GM19035 (cell line): ENCODE data around the gene NCK2.
A peak's percentile ranks its signal among the peaks of the same experiment; 100 is the strongest.

Experiments used
- ATAC-seq: cut with Tn5 transposase; IDR thresholded peaks from one replicate; pipeline ENCODE4 v1.9.1; 2021; ENCODE audit not compliant: unreplicated experiment

NCK2 gene

DNA sequence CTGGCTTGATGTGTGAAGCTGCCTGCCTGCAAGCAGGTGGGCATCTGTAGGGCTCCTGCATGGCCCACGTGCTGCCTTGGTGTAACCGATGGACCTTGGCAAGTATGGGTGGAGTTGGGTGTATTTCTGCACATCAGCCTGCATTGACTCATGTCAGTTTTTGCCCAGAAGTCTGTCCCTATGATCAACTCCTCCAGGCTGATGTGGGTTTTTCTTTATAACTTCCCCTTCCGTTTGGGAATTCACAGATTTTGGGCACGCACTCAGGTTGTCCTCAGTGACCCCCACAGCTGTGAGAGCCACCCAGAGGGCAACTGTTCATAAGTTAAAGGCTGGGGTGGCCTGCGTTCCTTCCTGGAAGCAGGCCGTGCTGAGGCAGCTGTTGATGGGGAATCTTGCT lies 123.3 kb downstream of the NCK2 start:
- no peak for ATAC-seq

DNA sequence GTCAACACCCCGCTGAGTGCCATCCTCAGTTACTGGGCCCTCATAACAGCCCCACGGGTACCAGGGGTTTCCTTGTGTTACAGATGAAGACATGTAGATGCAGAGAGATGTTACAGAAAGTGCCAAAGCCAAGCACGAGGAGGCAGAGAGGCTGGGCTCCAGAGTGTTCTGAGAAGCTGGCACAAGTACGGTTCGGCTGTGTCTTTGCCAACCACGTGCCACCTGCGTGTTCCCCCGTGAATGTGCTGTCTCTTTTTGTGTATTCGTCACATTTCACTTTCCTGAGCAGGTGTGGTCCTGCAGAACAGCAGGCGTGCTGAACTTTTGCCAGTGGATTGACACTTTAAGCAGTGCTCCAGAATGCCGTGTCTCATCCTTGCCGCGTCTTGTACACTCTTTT lies 124.6 kb downstream of the NCK2 start:
- ATAC-seq: no peak

DNA sequence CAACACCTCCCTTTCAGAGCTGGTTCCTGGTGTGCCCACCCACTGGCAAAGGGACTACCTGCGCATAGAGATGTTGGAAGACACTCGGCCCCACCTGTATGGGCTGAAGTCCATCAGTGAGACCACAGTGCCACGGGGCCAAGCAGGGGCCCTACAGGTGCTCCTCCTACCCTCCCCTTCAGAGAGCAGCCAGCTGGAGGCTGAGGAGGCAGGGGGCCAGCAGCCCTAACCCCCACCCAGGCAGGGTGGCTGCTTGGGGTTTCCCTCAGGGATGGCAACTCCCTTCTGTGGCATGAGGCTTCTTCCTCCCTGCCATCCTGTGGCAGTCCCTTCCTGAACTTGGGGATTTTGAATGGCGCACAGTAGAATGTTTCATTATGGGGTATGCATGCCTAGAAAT lies 125.3 kb downstream of the NCK2 start:
- ATAC-seq: no peak

DNA sequence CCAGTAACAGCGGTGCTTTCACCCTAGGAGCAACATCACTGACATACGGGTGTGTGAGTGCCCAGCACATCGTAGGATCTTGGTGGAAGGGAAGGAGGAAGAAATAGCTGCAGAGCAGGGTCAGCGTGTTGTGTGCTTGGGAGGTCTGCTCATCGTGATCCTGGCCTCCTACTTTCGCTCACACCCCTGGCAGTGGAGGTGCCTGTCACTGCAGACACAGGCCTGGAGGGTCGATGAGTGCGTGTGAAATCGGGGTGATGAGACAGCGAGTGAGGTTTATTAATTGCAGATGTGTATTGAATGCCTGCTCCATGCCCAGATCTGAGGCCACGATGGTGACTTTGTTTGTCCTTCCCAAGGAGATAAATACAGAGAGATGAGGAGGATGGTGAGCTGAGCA lies 126.1 kb downstream of the NCK2 start:
- no peak for ATAC-seq

DNA sequence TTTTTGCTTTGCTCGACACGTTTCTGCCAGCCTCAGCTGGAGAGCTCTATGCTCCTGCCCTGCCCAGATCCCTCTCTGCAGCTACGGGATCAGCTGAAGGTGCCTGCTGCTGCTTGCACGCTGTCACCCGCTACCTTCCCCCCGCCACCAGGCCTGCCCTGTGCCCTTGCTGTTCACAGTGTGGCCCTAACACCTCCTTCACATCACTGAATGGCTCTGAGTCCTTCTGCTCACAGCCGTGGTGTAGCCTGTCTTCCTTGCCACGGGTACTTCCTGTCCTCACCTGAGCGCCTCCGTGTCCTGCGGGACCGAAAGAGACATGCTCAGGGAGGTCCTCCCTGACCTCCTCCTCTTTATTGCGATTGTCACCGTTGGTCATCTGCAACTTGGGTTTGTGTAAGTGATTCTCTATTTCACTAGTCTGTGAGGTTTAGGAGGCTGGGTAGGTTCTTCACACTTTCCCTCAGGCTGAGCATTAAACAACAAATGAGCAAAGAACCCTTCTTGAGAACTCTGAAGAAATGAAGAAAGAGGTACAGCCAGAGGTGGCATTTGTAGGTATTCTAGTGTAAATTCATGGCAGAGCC lies 127.5 kb downstream of the NCK2 start:
- ATAC-seq: no peak

DNA sequence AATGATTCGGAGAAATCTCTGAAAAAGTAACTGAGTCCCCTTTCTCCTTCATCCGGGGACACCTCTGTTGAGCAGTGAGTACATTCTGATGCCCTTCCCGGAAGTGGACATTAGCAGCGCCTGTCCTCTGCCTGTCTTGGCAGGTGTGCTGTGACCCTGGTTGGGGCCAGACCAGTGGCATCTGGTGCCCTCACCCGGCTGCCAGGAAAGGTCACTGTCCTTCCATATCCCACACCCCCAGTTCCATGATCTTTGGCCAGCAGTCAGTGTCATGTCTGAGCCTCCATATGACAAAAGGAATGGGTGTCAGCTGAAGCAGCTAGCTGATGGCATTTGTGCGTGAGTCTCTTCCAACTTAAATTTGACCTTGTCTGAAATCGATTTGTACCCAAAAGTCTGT lies 128.1 kb downstream of the NCK2 start:
- ATAC-seq: no peak

DNA sequence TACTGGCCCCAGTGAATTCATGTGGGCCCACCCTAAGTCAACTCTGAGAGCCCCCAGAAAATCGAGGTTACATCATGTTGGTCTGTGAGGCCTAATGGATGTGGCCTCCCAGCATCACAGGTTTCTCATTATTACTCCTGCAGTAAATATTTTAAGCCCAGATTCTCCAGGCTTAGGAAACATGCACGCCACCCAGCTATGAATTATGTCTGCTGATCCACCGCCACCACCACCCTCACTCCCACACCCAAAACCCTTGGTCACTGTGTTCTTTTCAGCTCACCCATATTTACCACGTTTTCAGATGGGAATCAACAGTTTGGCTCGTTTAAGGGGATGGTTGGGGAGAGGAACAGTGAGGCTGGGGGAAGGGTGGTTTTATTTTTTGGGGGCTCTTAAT lies 128.6 kb downstream of the NCK2 start:
- ATAC-seq: peak; percentile 12

DNA sequence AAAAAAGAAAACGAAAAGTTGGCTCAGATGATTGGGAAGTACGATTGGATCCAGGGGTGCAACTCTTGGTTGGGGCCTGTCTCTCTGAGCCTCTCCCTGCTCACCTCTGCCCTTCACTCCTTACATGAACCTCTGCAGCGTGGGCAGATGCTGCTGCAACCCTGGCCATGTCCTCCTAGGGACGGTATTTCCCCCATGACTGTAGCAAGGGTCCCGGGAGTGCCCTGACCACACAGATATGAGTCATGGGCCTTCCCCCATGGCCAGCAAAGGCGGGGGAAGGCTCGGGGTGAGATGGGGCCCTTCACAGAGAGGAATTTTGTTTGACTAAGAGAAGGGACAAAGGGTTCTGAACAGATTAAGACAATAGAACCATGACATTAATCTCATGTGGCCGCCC lies 129.0 kb downstream of the NCK2 start:
- ATAC-seq: peak; percentile 93

DNA sequence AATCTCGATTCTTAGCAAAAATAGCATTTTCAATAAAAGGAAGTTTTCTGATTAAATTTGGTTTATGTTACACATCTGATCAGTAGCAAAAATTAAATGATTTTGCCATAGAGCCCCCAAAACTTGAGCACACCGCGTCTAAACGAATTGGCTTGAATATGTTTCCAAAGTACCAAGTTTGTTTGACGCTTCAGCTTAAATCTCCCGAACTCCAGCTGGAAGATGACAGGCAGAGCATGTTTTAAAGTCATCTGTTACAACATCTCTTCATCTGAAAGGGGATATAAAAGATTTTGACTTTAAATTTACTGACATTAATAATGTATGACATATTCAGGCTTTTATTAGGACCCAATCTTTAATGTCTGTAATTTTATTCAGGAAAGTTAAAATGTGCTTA lies 129.8 kb downstream of the NCK2 start:
- ATAC-seq: no peak

DNA sequence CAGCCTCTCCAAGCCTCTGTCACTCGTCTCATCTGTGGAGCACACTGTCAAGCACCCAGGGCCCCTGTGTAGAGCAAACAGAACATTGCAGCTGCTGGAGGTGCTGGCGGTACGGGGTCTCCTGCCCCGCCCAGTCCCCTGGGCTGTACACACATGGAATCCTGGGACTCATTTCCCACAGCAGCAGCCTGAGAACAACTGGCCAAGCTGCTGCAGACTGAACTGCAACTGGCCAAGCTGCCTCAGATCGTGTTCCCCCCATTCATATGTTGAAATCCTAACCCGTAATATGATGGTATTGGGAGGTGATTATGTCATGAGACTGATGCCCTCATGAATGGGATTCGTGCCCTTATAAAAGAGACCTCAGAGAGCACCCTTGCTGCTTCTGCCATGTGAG lies 130.5 kb downstream of the NCK2 start:
- ATAC-seq: no peak

DNA sequence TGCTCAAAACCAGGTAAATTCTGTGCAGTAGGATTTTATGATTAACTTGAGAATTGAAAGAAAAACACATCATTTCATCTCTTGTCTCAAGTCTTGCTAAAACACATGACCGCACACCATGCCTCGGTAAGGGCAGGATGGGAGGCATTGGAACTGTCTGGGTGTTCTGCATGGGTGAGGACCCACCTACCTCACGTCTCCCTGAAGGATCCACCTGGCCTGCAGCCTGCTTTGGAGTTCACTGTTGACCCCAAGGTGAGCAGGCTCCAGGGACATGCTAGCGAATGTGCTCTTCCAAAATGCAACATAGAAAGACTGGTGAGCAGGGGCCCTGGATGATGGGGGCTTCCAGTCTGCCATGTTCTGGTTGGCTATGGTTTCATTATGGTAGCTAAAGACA lies 131.5 kb downstream of the NCK2 start:
- no peak for ATAC-seq

DNA sequence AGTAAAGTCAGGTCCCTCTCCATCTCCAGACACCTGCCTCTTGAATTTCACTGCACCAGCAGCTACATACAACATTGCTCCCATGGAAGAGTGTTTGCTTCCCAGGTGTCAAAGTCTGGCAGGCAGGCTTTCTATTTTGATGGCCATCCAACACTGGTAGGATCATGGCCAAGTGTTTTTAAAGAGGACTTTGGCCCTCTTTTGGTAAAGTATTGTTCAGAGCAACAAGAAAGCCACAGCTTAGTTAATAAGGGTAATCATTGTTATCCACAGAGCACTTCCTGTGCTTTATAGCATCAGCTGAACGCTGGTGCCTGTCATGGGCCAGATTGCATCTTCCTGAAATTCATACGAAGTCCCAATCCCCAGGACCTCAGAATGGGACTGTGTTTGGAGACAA lies 133.2 kb downstream of the NCK2 start:
- no peak for ATAC-seq

DNA sequence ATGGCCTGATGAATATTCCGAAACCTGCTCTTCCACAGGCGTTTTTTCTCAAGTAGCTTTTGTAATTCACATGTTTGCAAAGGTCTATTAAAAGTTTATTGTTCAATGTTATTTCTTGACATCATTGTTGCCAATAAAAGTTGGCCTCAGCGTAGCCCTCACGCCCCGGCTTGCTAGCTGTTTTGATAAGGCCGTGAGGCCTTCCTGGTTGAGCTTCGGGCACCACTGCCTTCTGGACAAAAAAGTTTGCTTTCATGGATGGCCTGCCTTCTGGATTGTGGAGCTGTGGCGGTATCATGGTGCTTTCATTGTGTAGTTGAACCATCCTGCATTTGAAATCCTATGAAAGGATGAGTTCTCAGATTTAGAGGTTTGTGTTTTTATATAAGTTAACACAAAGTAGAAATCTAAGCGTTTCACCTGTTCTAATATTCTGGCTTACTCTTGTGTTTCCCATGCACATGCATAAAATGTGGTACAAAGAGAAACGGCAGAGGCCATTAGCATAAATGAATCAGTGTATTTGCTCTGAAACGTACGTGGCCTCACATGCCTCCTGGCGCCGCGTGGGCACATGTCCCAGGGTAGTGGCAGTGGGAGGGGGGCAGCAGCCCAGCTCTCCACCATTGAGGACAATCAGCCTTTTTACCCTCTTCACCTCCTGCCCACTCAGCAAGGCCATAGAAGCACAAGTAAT lies 134.5 kb downstream of the NCK2 start:
- no peak for ATAC-seq

DNA sequence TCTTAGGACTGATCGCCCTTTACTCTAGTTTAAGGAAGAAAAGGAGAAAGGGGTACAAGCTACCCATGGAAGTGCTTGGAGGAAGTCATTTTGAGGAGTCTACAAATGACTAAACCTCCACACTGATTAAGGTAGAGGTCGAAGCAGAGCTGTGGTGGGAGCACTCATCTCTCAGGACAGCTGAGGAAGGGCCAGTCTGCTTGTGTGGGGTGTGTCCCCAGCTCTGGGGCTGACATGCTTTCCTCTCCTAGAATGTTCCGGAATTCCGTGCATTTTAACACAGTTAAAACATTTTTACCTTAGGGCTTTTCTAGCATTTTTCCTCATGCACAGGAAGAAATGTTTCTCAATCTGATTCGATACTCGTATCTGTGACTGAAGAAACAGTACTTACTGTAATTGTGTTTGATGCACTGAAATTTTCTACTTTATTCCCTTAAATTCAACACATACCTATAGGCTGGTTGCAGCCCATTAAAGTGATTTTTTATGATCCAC lies 135.1 kb downstream of the NCK2 start:
- no peak for ATAC-seq

DNA sequence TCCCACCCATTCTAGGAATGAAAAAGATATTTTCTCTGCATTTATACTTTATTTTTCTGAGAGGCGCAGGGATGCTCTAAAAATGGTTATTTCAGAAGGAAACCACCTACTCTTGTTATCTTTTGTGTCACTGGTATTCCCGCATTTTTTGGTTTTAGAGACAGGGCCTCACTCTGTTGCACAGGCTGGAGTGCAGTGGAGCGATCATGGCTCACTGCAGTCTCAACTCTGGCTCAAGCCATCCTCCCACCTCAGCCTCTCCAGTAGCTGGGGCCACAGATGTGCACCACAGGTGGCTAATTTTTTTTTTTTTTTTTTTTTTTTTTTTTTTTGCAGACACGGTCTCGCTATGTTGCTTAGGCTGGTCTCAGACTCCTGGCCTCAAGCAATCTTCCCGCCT lies 135.9 kb downstream of the NCK2 start:
- no peak for ATAC-seq

DNA sequence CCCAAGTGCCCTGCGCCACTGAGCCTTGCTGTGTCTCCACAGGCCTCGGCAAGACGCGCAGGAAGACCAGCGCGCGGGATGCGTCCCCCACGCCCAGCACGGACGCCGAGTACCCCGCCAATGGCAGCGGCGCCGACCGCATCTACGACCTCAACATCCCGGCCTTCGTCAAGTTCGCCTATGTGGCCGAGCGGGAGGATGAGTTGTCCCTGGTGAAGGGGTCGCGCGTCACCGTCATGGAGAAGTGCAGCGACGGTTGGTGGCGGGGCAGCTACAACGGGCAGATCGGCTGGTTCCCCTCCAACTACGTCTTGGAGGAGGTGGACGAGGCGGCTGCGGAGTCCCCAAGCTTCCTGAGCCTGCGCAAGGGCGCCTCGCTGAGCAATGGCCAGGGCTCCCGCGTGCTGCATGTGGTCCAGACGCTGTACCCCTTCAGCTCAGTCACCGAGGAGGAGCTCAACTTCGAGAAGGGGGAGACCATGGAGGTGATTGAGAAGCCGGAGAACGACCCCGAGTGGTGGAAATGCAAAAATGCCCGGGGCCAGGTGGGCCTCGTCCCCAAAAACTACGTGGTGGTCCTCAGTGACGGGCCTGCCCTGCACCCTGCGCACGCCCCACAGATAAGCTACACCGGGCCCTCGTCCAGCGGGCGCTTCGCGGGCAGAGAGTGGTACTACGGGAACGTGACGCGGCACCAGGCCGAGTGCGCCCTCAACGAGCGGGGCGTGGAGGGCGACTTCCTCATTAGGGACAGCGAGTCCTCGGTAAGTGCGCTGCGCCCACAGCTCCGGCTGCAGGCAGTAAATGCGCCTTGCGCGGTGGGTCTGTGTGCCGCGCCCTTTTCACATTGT lies 136.8 kb downstream of the NCK2 start:
- no peak for ATAC-seq

DNA sequence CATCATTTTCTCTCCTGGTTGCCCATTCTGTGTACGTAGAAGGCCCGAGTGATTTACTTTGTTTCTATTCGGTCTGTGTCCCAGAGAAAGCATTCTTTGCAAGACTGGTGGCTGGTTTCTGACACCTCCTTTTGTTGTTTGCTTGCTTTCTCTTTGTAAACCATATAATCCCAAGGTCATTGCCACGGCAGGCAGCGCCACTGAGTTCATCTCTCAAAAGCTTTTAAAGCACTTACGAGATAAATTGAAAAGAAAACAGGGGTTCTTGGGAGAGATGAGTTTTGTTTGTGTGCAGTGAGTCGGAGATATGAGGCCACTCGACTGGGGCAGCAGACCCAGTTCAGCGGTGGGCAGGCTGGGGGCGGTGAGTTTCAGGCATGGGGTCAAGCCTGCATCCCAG lies 137.6 kb downstream of the NCK2 start:
- no peak for ATAC-seq

DNA sequence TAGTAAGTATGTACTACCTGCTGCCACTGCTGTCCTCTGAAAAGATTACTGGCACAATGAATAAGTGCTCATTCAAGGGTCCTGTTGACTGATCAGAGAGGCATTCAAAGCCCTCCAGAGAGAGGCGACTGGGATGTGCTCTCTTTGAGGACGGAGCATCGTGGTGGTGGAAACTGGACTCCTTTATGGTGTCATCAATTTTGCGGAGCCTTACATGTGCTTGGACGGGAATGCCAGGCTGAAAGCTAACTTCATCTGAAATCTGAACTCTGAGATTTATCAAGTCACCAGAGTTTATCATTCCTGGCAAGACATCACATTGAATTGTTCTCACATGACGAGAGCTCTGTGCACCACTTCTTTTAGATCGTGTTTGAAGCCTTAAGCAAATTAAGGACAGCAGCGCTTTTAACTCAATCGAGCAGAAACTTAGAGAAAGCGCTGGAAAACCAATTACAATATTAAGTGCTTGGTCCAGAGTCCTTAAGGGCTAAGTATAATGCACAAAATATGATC lies 138.3 kb downstream of the NCK2 start:
- ATAC-seq: no peak

DNA sequence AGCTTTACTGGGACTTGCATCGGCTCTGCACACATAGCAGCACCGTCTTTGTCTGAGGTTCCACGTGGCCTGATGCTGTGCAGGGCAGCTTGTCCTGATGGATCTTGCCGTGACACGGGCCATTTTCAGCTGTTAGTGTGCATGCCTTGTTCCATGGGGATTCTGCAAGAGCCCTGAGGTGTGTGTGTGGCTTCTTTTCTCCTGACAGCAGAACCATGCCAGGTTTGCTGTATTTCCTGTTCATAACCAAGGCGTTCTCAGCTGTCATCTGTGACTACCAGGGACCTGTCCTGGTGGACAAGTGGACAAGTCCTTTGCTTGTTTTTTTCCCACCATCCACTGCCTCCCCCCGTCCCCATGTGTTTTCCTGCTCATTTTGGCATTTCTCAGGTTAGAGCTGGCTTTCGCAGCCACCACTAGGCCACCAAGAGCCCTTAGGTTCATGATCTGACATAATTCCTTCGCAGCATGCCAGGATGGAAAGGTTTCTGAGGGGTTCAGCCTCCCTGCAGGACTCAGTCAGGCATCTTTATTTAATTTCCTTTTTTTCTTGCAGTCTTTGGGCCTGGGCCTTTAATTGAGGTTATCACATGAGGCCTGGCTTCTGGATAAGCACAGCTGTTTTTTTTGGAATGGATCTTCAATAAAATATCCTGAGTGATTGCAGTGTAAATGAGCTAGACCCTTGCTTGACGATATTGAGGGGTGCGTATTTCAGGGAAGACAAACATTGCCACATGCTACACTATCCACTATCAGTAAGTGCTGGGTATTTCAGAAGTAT lies 139.4 kb downstream of the NCK2 start:
- ATAC-seq: no peak

DNA sequence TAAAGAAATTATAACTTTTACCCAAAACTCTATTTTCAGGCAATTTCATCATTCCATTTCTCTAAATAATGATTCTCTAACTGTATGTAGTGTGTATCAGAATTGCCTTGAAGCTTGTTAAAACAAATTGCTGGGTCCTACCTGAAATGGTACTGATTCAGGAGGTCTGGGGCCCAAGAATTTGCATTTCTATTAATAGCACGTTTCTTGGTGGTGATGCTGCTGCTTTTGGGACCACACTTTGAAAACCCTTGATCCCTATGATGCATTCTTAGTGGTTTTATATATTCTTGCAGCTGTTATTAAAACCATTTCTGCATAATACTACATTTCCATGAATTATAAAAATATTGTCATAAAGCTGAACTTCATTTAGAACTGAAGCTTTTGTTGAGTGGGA lies 140.7 kb downstream of the NCK2 start:
- no peak for ATAC-seq

DNA sequence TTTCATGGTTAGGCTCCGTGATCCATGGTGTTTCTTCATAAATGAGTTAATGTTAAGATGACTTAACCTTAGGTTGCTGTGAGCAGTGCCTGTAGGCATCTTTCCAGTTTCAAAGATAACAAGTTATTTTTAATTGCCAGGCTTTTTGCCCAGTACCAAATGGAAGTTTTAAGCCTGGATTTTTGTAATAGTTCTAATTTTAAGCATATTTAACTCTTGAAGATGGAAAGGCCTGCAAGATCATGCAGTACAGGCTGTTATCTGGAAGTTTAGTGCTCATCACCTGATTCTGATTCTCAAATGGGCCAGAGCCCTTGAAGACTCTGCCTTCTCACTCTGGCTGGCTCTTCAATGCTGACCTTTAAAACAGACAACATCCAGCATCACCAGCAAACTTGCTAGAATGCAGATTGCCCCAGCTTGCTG lies 141.3 kb downstream of the NCK2 start:
- no peak for ATAC-seq
